ENCODE measurements around the gene IFIT3.

GRCh38 chr10:89336241-89336640 is 8.4 kb downstream of the IFIT3 start:
- TF ChIP-seq CTCF (conservative IDR thresholded peaks at IDR 0.05; ENCODE audit: low read depth in 2 of 2) (no peak), POLR2AphosphoS5 (IDR thresholded peaks at IDR 0.05; ENCODE audit: low read depth) (no peak), REST (IDR thresholded peaks at IDR 0.05; ENCODE audit: unreplicated experiment) (no peak), EZH2 (IDR thresholded peaks at IDR 0.05; ENCODE audit: low read depth, unreplicated experiment) (no peak)

All from GM23338 (cell line).